CD4-positive, alpha-beta T cell treated with Interleukin-4 for 1 hour (primary cell): Measurements from ENCODE around the gene DTD1.

Source experiments
- DNase-seq, 2 donors: peaks; one replicate each; pipeline ENCODE4 v3.0.0-alpha.2; 2020 to 2022

DTD1 gene

GRCh38 chr20:18615020-18615650, 27.3 kb downstream of the DTD1 start:
- DNase-seq, result no peak

DNA sequence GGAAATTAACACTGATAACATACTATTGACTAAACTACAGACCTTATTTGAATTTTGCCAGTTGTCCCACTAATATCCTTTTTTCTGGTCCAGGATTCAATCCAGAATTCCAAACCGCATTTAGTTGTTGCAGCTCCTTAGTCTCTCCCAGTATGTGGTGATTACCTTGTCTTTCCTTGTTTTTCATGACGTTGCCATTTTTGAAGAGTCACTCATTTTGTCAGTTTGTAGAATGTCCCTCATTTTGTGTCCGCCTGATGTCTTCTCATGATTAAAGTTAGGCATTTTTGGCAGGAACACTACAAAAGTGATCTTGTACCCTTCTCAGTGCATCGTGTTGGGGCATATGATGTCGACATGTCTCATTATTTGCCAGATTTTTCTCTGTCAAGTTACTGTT, 33.1 kb downstream of the DTD1 start:
- no peak for DNase-seq

GRCh38 chr20:18623156-18623910, 35.5 kb downstream of the DTD1 start:
- no peak for DNase-seq

GRCh38 chr20:18624948-18625347, 37.1 kb downstream of the DTD1 start:
- no peak for DNase-seq

GRCh38 chr20:18625907-18626655, 38.2 kb downstream of the DTD1 start:
- no peak for DNase-seq

DNA sequence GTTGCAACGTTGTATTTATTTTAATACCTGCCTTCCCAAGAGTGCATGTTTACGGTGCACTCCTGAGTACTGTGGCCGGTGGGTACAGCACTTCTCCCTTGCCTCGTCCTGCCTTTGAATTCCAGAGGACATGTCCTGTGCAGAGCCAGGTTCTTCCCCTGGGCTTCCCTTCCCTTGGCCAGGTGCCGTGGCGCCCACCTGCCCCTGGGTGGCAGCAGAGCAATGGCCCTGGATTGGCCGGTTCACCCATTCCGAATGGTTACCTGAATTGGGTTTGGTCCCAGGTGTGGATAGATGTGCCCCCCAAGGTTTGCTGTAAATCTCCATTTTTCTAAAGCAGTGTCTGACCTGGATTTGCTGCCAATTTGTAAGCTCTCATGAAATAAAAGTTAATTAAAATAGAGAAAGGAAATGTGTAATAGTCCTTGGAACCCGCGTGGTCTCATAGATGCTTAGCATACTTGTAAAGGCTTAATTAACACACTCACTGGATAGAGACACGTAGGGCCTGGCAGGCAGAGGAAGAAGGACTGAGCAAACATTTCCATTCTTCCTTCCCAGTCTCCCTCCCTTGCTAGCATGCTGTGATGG, 40.6 kb downstream of the DTD1 start:
- no peak for DNase-seq

- peak; percentile 44 to 55 for DNase-seq
Observed at GRCh38 chr20:18632196-18632789, 44.4 kb downstream of the DTD1 start.

DNA sequence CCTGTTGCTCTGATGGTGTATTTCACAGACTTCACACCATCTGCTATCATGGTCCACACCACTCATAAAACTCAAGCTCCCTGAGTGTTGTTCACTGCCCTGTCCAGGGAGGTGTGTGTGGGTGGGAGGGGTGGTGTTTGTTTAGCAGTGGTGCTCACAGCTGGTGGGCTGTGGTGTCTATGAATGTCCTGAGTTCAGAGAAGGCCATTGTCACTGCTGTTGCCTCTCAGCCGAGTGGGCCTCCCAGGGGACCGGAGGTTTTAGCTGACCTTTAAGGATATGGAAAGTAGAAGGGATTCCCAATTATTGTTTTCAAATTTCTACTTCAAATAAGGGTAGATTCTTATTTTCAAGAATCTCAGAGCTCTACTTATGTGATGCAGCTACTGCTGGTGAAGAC, 45.6 kb downstream of the DTD1 start:
- DNase-seq, result no peak

DNA sequence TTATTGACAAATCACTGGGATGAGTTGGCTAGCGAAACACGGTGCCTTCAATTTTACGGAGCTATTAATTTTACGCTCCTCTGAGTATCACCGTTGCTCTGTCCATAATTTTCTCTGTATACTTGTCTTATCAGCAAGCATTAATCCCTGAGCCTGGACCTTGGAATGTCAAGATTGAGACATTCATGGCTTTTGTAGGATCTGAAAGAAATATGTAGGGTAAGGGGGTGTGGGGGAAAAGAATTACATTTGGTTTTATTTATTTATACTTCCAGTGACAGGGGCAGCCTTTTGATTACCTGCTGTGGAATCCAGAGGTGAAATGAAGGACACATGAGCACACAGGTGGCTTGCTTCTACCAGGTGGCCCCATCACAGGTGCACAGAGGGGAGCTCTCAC, 46.6 kb downstream of the DTD1 start:
- no peak for DNase-seq

DNA sequence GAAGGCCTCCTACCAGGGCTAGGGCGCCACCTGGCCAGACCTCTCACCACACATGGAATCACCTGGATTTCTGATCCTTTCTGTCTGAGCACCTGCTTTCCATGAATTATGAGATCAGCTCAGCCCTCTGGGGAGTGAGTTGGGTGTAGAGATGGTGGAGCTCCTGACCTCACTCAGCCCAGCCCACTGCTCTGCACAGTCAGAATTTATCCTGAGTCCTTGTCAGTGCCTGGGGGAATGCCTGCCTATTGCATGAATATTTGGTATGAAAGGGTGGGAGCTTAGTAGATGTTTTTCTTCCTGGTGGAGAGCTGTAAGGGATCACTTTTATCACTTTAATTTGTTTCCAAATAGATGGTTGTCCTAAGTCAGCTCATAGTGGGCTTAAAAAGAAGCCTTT, 47.5 kb downstream of the DTD1 start:
- DNase-seq, result no peak

DNA sequence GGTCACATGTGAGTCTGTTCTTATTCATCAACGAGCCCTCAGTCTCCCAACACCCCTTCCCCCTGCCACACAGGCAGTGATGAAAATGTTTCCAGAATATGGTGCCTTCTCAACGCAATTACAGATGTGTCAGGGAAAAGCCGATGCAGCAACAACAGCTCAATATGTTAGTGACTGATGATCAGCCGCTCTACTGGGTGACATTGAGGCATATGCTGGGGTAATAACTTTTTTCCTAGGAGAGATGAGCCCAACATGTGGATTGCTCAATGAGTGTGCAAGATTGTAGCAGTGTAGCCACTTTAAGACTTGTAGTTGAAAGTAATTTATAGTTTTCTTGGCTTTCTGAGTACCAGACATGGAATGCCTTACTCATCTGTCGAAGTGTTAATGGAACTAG, 49.4 kb downstream of the DTD1 start:
- no peak for DNase-seq

DNA sequence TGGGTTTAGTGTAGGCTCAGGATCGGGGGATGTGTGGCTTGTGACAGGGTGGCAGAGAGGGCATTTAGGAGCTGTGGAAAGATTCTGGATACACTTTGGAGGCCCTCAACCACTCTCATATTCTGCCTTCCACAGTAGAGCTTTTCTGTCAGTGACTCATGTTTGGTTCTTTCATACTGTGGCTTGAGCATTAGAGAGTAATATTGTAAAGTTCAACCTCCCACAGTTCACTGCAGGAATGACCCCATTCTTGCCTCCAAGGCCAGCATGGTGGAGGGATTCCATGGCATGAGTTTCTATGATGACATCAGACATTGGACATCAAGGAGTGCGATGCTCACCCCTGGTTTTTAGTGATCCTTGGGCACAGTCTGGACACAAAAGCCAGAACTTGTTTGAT, 50.9 kb downstream of the DTD1 start:
- DNase-seq, result no peak

GRCh38 chr20:18639501-18639979, 51.7 kb downstream of the DTD1 start:
- DNase-seq, result no peak

GRCh38 chr20:18645196-18645745, 57.4 kb downstream of the DTD1 start:
- no peak for DNase-seq

DNA sequence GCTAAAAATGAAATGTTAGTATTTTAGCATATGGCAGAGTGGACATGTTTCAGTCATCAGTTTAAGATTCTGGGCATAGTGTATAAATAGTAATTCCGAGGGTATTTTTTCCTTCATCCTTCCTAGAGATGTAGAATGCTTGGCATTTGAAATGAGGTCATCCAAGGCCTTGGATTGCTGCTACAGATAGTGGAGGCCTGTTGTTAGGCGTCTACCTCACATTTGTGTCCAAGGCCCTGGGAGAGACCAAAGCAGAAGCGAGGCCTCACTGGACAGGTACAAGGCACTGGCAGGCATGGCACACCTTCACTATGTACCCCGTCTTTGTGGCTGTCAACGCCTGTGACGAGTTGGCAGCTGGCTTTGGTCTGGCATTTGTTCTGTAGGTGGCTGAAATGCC, 58.0 kb downstream of the DTD1 start:
- no peak for DNase-seq

DNA sequence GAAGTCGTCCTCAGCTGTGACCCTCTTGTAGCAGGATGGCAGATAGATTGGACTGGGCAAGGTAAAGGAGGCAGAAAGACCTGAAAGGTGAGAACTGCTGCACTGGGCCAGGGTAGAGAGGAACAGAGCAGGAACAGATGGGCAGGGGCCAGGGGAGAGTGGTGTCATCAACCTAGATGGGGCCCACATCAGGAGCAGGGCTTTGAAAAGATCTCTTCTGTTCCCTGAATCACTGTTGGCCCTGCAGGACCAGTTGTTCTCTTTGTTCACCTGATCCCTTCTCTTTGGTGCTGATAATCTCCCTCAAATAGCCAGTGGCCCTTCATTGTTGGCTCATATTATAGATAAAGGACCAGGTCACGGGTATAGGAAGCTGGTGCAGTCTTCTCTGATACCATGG, 59.9 kb downstream of the DTD1 start:
- no peak for DNase-seq

DNA sequence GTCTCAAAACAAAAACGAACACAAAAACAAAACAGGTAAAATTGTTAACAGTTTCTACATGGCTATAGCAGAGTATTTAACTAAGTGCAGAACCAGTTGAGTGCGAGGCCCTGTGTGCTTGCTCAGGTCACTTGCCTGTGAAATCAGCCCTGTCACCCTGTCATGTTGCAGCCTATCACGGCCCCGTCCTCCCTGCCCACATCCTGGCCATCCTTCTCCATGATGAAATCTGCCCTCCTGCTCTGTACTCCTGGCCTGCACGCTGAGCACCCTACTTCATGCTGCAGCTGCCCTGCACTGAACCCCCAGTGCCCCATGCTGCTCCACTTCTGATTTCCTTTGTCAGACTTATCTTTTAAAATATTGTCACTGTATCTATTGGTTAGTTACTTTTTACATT, 62.4 kb downstream of the DTD1 start:
- no peak for DNase-seq

DNA sequence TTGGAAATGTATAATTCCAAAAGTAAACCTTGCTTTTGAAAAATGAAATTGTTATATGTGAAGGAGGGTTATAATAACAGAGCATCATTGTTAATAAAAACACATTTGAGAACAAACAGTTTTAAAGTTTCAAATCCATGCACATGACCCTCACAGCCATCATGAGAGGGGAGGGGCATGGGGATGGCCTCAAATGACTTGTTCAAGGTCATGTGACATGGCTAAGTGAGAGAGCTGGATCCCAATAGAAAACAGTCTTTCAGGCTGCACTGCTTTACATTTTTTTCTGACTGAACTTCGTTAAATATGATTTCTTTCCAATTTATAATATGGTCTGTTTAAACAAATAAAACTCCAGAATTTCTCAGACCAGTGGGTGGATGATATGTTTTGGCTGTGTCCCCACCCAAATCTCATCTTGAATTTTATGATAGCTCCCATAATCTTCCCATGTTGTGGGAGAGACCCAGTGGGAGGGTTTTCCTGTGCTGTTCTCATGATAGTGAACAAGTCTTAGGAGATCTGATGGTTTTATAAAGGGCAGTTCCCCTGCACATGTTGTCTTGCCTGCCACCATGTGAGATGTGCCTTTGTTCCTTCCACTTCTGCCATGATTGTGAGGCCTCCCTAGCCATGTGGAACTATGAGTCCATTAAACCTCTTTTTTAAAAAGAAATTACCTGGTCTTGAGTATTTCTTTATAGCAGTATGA, 66.0 kb downstream of the DTD1 start:
- no peak for DNase-seq

GRCh38 chr20:18654448-18654773, 66.6 kb downstream of the DTD1 start:
- DNase-seq, result no peak

DNA sequence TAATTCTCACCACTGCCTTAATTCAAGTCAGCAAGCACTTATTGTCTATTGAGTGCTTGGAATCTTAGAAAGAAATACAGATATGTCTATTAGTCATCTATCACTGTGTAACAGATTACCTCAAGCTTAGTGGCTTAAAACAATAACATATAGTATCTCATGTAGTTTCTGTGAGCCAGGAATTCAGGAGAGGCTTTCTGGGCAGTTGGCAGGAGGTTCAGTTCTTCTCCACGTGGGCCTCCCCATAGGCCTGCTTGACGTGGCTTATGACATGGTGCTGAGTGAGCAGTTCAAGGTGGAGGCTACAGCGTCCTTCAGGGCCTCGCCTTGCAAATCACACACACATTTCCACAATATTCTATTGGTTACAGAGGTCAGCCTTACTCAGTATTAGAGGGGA, 69.7 kb downstream of the DTD1 start:
- no peak for DNase-seq

DNA sequence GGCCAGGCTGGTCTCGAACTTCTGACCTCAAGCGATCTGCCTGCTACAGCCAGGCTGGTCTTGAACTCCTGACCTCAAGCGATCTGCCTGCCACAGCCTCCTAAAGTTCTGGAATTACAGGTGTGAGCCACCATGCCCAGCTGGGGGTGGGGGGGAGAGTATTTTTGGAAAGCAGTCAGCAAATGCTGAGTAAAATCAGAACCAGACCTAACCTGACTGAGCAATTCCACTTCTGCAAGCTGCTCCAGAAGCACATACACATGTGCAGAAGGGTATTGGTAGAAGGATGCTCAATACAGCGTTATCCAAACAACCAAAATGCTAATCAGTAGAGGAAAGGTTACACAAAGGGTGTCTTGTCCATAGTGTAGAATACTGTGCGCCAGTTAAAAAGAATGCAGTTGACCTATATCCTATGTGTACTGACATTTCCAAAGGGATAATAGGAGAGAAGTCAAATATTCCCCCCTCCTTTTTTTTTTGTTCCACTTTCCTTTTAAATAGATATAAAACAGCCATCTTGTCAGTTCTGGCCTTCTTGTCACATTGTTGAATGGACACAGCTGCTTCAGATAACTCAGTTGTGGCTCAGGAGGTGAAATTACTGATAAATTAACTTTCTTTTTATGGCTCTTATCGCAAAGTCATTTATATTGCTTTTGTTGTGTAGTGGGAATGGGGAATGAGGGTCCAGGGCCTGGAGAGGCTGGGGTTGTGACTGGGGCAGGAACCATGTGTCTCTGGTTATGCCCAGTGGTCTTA, 74.6 kb downstream of the DTD1 start:
- DNase-seq, result no peak

DNA sequence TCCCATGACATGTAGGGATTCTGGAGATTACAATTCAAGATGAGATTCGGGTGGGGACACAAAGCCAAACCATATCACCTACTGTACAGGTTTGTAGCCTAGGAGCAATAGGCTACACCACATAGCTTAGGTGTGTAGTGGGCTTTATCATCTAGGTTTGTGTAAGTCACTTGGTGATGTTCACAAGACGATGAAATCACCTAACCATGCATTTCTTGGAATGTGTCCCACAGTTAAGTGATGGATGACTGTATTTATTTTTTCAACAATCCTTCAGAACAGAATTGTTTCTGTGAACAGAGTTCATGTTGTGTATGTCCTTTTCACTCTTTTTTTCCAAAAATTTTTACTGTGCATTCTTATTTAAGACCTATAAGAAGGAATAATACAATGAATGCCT, 76.1 kb downstream of the DTD1 start:
- DNase-seq, result no peak
